KMS-11 (cell line): Measurements from ENCODE around the gene MYO7B.

Experiments
- H2AFZ ChIP-seq: fragments of 200-600 bp; sonication (generic); 2 replicates; pipeline ENCODE4 v1.6.1; 2016; ENCODE audit warnings: antibody characterized with exemption, mixed run types, low read depth
- H3K27ac ChIP-seq: fragments of 200-600 bp; sonication (generic); 2 replicates; pipeline ENCODE4 v1.6.1; 2016; ENCODE audit warnings: mild to moderate bottlenecking, mixed run types
- H3K27me3 ChIP-seq: fragments of 200-600 bp; sonication (generic); 2 replicates; pipeline ENCODE4 v1.6.1; 2017; ENCODE audit warnings: mild to moderate bottlenecking, low read depth, mixed run types, moderate library complexity; ENCODE audit not compliant: insufficient read depth
- H3K36me3 ChIP-seq: fragments of 200-600 bp; sonication (generic); 2 replicates; pipeline ENCODE4 v1.6.1; 2017; ENCODE audit warnings: mild to moderate bottlenecking, mixed run types; ENCODE audit not compliant: insufficient read depth
- H3K4me1 ChIP-seq: fragments of 200-600 bp; sonication (generic); 2 replicates; pipeline ENCODE4 v1.6.1; 2016; ENCODE audit warnings: mild to moderate bottlenecking, low read depth, mixed run types; ENCODE audit not compliant: poor library complexity, severe bottlenecking
- H3K4me2 ChIP-seq: fragments of 200-600 bp; sonication (generic); 2 replicates; pipeline ENCODE4 v1.7.0; 2016; ENCODE audit warnings: mild to moderate bottlenecking, mixed run types
- H3K4me3 ChIP-seq: fragments of 200-600 bp; sonication (generic); IDR thresholded peaks from 2 replicates; pipeline ENCODE4 v1.6.1; 2017; ENCODE audit warnings: low read depth, low read length, mixed read lengths; ENCODE audit not compliant: insufficient read depth
- H3K79me2 ChIP-seq: fragments of 200-600 bp; sonication (generic); 2 replicates; pipeline ENCODE4 v1.6.1; 2016; ENCODE audit warnings: low read depth, mixed run types; ENCODE audit not compliant: insufficient read depth
- H3K9ac ChIP-seq: fragments of 200-600 bp; sonication (generic); 2 replicates; pipeline ENCODE4 v1.6.1; 2016; ENCODE audit warnings: mild to moderate bottlenecking, mixed run types
- H4K20me1 ChIP-seq: fragments of 200-600 bp; sonication (generic); 2 replicates; pipeline ENCODE4 v1.6.1; 2016; ENCODE audit warnings: mild to moderate bottlenecking, mixed run types; ENCODE audit not compliant: insufficient read depth
- TF ChIP-seq, protein P1 (sequence below): fragments of 200-600 bp; sonication (generic); conservative IDR thresholded peaks from 2 replicates; pipeline ENCODE4 v1.6.1; 2017; ENCODE audit warnings: low read depth, mild to moderate bottlenecking, antibody characterized with exemption, low read length, moderate library complexity, mixed read lengths

The MYO7B gene

DNA sequence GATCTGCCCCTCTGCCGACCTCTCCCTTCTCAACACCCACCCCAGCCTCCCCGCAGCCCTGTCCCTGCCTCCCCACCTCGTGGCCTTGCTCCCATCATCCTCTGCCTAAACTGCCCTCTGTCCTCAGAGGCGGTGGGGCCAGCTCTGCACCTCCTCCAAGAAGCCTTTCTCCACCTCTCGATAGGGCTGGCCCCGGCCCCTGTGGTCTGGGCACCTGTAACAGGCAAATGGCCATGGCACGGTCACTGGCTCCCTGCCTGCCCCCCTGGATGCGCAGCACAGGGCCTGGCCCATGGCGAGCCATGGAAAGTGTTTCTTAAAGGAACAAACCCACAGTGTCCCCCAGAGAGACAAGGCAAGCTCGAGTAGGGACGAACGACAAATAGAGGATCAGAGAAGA lies 42.0 kb downstream of the MYO7B start:
- no peak overlapping the region for H3K9ac ChIP-seq
- no peaks in the 10 kb centered on the region for H4K20me1 ChIP-seq
- H3K27ac ChIP-seq: no peak overlapping the region
- no peak overlapping the region for H2AFZ ChIP-seq
- TF ChIP-seq, protein P1, sequence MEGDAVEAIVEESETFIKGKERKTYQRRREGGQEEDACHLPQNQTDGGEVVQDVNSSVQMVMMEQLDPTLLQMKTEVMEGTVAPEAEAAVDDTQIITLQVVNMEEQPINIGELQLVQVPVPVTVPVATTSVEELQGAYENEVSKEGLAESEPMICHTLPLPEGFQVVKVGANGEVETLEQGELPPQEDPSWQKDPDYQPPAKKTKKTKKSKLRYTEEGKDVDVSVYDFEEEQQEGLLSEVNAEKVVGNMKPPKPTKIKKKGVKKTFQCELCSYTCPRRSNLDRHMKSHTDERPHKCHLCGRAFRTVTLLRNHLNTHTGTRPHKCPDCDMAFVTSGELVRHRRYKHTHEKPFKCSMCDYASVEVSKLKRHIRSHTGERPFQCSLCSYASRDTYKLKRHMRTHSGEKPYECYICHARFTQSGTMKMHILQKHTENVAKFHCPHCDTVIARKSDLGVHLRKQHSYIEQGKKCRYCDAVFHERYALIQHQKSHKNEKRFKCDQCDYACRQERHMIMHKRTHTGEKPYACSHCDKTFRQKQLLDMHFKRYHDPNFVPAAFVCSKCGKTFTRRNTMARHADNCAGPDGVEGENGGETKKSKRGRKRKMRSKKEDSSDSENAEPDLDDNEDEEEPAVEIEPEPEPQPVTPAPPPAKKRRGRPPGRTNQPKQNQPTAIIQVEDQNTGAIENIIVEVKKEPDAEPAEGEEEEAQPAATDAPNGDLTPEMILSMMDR: no peak
- H3K4me2 ChIP-seq: no peak overlapping the region
- H3K79me2 ChIP-seq: no peaks in the 10 kb centered on the region
- no peaks in the 10 kb centered on the region for H3K27me3 ChIP-seq
- no peaks in the 10 kb centered on the region for H3K36me3 ChIP-seq
- no peak overlapping the region for H3K4me3 ChIP-seq
- no peaks in the 10 kb centered on the region for H3K4me1 ChIP-seq

DNA sequence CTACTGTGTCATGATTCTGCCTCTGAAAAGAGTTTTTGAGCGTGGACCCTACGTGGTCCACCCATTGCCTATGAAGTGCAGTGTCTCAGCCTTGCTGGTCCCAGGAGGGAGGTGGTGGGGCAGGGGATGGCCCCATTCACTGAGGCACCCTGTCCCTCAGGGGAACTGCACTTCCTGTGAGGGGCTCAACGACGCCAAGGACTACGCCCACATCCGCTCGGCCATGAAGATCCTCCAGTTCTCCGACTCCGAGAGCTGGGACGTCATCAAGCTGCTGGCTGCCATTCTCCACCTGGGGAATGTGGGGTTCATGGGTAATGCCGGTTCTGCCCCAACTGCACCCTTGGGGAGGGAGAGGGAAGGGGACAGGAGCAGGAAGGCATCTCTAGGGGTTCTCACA lies 42.5 kb downstream of the MYO7B start:
- Histone ChIP-seq H3K4me2 (no peak overlapping the region), H2AFZ (no peak overlapping the region), H3K4me3 (no peak overlapping the region), H3K9ac (no peak overlapping the region), H3K4me1 (no peaks in the 10 kb centered on the region), H3K27me3 (no peaks in the 10 kb centered on the region), H3K79me2 (no peaks in the 10 kb centered on the region), H3K36me3 (no peaks in the 10 kb centered on the region), H3K27ac (no peak overlapping the region), H4K20me1 (no peaks in the 10 kb centered on the region)
- TF ChIP-seq, protein P1: no peak

DNA sequence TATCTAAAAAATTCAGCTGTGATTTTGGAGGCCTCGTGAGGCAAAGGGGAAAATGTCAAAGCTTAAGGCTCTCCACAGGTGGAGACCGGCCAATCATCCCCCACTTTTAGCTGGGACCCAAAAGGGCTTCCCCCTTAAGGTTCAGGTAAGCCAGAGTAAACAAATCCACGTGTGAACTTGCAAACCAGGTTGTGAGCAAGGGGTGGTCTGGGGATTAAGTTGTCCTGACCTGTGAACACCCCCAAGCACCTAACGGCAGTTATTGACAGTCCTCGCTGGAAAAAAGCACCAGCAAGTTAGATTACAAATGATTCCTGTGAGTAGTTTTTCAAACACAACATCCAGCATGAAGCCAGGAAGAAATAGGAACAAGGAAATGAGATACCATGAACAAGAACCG lies 42.9 kb downstream of the MYO7B start:
- Histone ChIP-seq H3K79me2 (no peaks in the 10 kb centered on the region), H4K20me1 (no peaks in the 10 kb centered on the region), H3K4me3 (no peak overlapping the region), H3K27me3 (no peaks in the 10 kb centered on the region), H3K27ac (no peak overlapping the region), H3K4me1 (no peaks in the 10 kb centered on the region), H2AFZ (no peak overlapping the region), H3K4me2 (no peak overlapping the region), H3K9ac (no peak overlapping the region), H3K36me3 (no peaks in the 10 kb centered on the region)
- TF ChIP-seq, protein P1: no peak

DNA sequence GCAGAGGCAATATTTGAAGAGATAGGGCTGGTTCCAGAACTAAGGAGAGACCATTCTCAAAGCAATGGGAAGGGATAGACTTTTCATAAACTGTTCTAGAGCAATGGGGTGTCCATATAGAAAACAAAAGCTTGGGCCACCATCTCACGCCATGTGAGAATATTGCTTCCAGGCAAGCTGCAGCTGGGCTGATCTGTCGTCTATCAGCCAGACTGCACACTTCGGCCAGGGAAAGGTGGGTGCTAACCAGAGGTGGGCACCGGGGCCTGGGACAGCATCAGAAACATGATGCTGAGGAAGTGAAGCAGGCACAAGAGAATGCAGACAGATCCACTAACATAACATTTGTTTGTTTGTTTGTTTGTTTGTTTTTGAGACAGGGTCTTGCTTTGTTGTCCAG lies 43.7 kb downstream of the MYO7B start:
- Histone ChIP-seq H3K4me2 (no peak overlapping the region), H3K36me3 (no peaks in the 10 kb centered on the region), H3K9ac (no peak overlapping the region), H3K79me2 (no peaks in the 10 kb centered on the region), H3K27ac (no peak overlapping the region), H4K20me1 (no peaks in the 10 kb centered on the region), H3K4me1 (no peaks in the 10 kb centered on the region), H3K4me3 (no peak overlapping the region), H3K27me3 (no peaks in the 10 kb centered on the region), H2AFZ (no peak overlapping the region)
- TF ChIP-seq, protein P1: no peak
